H1 (cell line): Measurements from ENCODE around the gene CHST12. TPM values are rescaled to one million over a fixed set of nuclear protein-coding genes. Genes with fewer than 3 reads are reported as not detected.

ENCODE experiments used
- CTCF ChIP-seq, 3 experiments: IDR thresholded peaks; 1 replicate in 2 of 3; 2 replicates in 1 of 3; pipeline versions ENCODE4 v1.5.1 to v1.6.1; 2011; ENCODE audit warnings: low read length in 3 of 3, mild to moderate bottlenecking in 3 of 3, inconsistent platforms in 2 of 3, low read depth in 1 of 3, moderate library complexity in 1 of 3; ENCODE audit not compliant: insufficient read depth in 1 of 3; ENCODE audit errors: control extremely low read depth in 1 of 3
- EGR1 ChIP-seq: IDR thresholded peaks from 2 replicates; pipeline ENCODE4 v1.6.1; 2011; ENCODE audit warnings: low read depth, low read length, borderline replicate concordance
- NANOG ChIP-seq: IDR thresholded peaks from 2 replicates; pipeline ENCODE4 v1.6.1; 2011; ENCODE audit warnings: low read length, low read depth, mild to moderate bottlenecking, inconsistent platforms; ENCODE audit not compliant: insufficient read depth, poor library complexity, severe bottlenecking
- SAP30 ChIP-seq: fragments of 300-600 bp; sonication (generic); IDR thresholded peaks from 2 replicates; pipeline ENCODE4 v1.7.1; 2012; ENCODE audit warnings: low read length, moderate library complexity, mild to moderate bottlenecking, inconsistent platforms; ENCODE audit not compliant: insufficient read depth, insufficient replicate concordance
- polyA plus RNA-seq, 7 experiments: library from polyadenylated mRNA; depleted of rRNA in 3 of 7; stranded (reverse) in 5 of 7; unstranded in 2 of 7; fragments of >200 nt in 5 of 7; fragments of 200-250 nt in 2 of 7; gene quantifications; 1 replicate in 5 of 7; 2 replicates in 1 of 7; 4 replicates in 1 of 7; pipeline versions ENCODE4 v1.2.1 to v1.2.3, GENCODE V29; 2011 to 2013; ENCODE audit warnings: missing spikeins in 2 of 7, mixed read lengths in 2 of 7
- total RNA-seq: library from RNA; stranded (reverse); fragmentation: NEBNext Ultra II Directional; extraction: Animal tissue kit (Norgen Biotek cat#: 25700); gene quantifications from 2 replicates; pipeline ENCODE4 v1.2.1, GENCODE V29; 2021

CHST12 gene
- total and polyA plus RNA-seq, 2 of the 8 experiments (the other 6 are each of a cell fraction or from before 2014, with no cell fraction given), result 13.4 to 24.1 TPM

GRCh38 chr7:2437136-2437535 lies 33.7 kb downstream of the CHST12 start (continued):
- TF ChIP-seq CTCF (IDR thresholded peaks at IDR 0.05; ENCODE audit: control extremely low read depth in 1 of 3, insufficient read depth in 1 of 3, low read depth in 1 of 3, low read length in 3 of 3) (no peak), EGR1 (no peak), SAP30 (no peak), NANOG (no peak)
